ENCODE measurements around the gene TMEM9B. TPM values are rescaled to one million over a fixed set of nuclear protein-coding genes. Genes with fewer than 3 reads are reported as not detected.
"Not testable (repeated sequence)": the region's sequence is repeated elsewhere in the genome, so short reads cannot be mapped to it uniquely, and the experiment has no call there.

The TMEM9B gene
- total and polyA plus RNA-seq, 9 donors = 20.3 to 50.8 (median 29.2) TPM

GRCh38 chr11:8942518-8943066, 21.6 kb downstream of the TMEM9B start, which contains the start of gene ASCL3:
TSS of gene ASCL3 (minus strand) at chr11:8943016. CDS start at chr11:8938161, 4,855 bp downstream.
- TF ChIP-seq EP300 (IDR thresholded peaks at IDR 0.05) (no peak), CTCF (IDR thresholded peaks at IDR 0.05) (no peak), POLR2A (IDR thresholded peaks at IDR 0.05) (no peak)
- intact Hi-C loops (cut with DNase I) = no loop called here
- Histone ChIP-seq H3K9me3 (no peaks in the 10 kb centered on the region), H3K4me3 (no peak within 1 kb of the TSS), H3K36me3 (no peaks in the 10 kb centered on the region), H3K4me1 (ENCODE audit: insufficient read depth) (peaks cover 1% of the 10 kb centered on the region), H3K27me3 (no peaks in the 10 kb centered on the region), H3K27ac (no peak within 1 kb of the TSS)
- DNase-seq = no peak
- 74% methylated on average over 5 of the region's 5 CpGs for WGBS, 3 donors

- WGBS, 3 donors = 35 to 43% (median 39%) methylated on average over 8 of the region's 8 CpGs
- TF ChIP-seq POLR2A (IDR thresholded peaks at IDR 0.05) (no peak), CTCF (IDR thresholded peaks at IDR 0.05) (no peak), EP300 (IDR thresholded peaks at IDR 0.05) (no peak)
- Histone ChIP-seq H3K4me3 (no peak overlapping the region), H3K9me3 (no peaks in the 10 kb centered on the region), H3K4me1 (ENCODE audit: insufficient read depth) (peaks cover 1% of the 10 kb centered on the region), H3K27me3 (no peaks in the 10 kb centered on the region), H3K27ac (no peak overlapping the region), H3K36me3 (no peaks in the 10 kb centered on the region)
- no peak for DNase-seq
- intact Hi-C loops (cut with DNase I) = no loop called here
These were observed 22.7 kb downstream of the TMEM9B start for GRCh38 chr11:8941341-8942103.

GRCh38 chr11:8937659-8938058, 26.6 kb downstream of the TMEM9B start:
- 80 to 89% (median 83%) methylated on average over 14 of the region's 14 CpGs for WGBS, 3 donors

GRCh38 chr11:8937159-8937558, 27.1 kb downstream of the TMEM9B start:
- intact Hi-C loops (cut with DNase I) = no loop called here
- TF ChIP-seq EP300 (IDR thresholded peaks at IDR 0.05) (no peak), POLR2A (IDR thresholded peaks at IDR 0.05) (no peak), CTCF (IDR thresholded peaks at IDR 0.05) (no peak)
- DNase-seq = no peak
- H3K36me3 ChIP-seq = no peaks in the 10 kb centered on the region
- H3K4me1 ChIP-seq (ENCODE audit: insufficient read depth) = peaks cover 1% of the 10 kb centered on the region
- no peaks in the 10 kb centered on the region for H3K27me3 ChIP-seq
- 89 to 90% (median 89%) methylated on average over 10 of the region's 10 CpGs for WGBS, 3 donors
- no peak overlapping the region for H3K4me3 ChIP-seq
- H3K9me3 ChIP-seq = no peaks in the 10 kb centered on the region
- H3K27ac ChIP-seq = no peak overlapping the region

More at GRCh38 chr11:8937659-8938058, 26.6 kb downstream of the TMEM9B start:
- Histone ChIP-seq H3K4me1 (ENCODE audit: insufficient read depth) (peaks cover 1% of the 10 kb centered on the region), H3K36me3 (no peaks in the 10 kb centered on the region), H3K27ac (no peak overlapping the region), H3K4me3 (no peak overlapping the region), H3K9me3 (no peaks in the 10 kb centered on the region), H3K27me3 (no peaks in the 10 kb centered on the region)
- intact Hi-C loops (cut with DNase I) = no loop called here
- no peak for DNase-seq
- TF ChIP-seq EP300 (IDR thresholded peaks at IDR 0.05) = no peak
- no peak for TF ChIP-seq CTCF (IDR thresholded peaks at IDR 0.05)
- no peak for TF ChIP-seq POLR2A (IDR thresholded peaks at IDR 0.05)

GRCh38 chr11:8935789-8936188, 28.5 kb downstream of the TMEM9B start:
- H3K9me3 ChIP-seq; H3K27ac ChIP-seq; DNase-seq; H3K36me3 ChIP-seq; H3K4me1 ChIP-seq (ENCODE audit: insufficient read depth); H3K4me3 ChIP-seq; H3K27me3 ChIP-seq; intact Hi-C loops (cut with DNase I): not testable (repeated sequence)
- 93 to 95% (median 95%) methylated on average over 2 of the region's 2 CpGs for WGBS, 3 donors
